Measurements from ENCODE around the gene LAMA2.

Gene LAMA2

GRCh38 chr6:128848212-128848935 is 34.6 kb upstream of the LAMA2 start:
- TF ChIP-seq SUZ12 (IDR thresholded peaks at IDR 0.05; ENCODE audit: extremely low read depth, insufficient read depth, insufficient read length) (no peak), ZNF274 (IDR thresholded peaks at IDR 0.05; ENCODE audit: low read depth, low read length) (no peak), YY1 (IDR thresholded peaks at IDR 0.05; ENCODE audit: insufficient read depth, insufficient read length) (no peak)

GRCh38 chr6:128855581-128856085 is 27.3 kb upstream of the LAMA2 start:
- no peak overlapping the region for H3K9ac ChIP-seq (ENCODE audit: insufficient read length, low read depth)
- no peaks in the 10 kb centered on the region for H3K9me3 ChIP-seq (ENCODE audit: insufficient read depth, low read length)
- no peaks in the 10 kb centered on the region for H3K36me3 ChIP-seq (ENCODE audit: insufficient read depth, insufficient read length, low read length)
- H3K4me3 ChIP-seq (ENCODE audit: insufficient read length, low read depth) = no peak overlapping the region
- DNase-seq (ENCODE audit: low read depth, low spot score) = no peak
- H3K27me3 ChIP-seq (ENCODE audit: insufficient read depth, insufficient read length) = no peaks in the 10 kb centered on the region
- no peak for TF ChIP-seq SUZ12 (IDR thresholded peaks at IDR 0.05; ENCODE audit: extremely low read depth, insufficient read depth, insufficient read length)
- no peak for TF ChIP-seq YY1 (IDR thresholded peaks at IDR 0.05; ENCODE audit: insufficient read depth, insufficient read length)
- no peak for TF ChIP-seq ZNF274 (IDR thresholded peaks at IDR 0.05; ENCODE audit: low read depth, low read length)
- H3K4me1 ChIP-seq (ENCODE audit: insufficient read depth, insufficient read length) = no peaks in the 10 kb centered on the region

More at GRCh38 chr6:128848212-128848935, 34.6 kb upstream of the LAMA2 start:
- Histone ChIP-seq H3K4me3 (ENCODE audit: insufficient read length, low read depth) (no peak overlapping the region), H3K27me3 (ENCODE audit: insufficient read depth, insufficient read length) (no peaks in the 10 kb centered on the region), H3K9ac (ENCODE audit: insufficient read length, low read depth) (no peak overlapping the region), H3K9me3 (ENCODE audit: insufficient read depth, low read length) (no peaks in the 10 kb centered on the region), H3K36me3 (ENCODE audit: insufficient read depth, insufficient read length, low read length) (no peaks in the 10 kb centered on the region), H3K4me1 (ENCODE audit: insufficient read depth, insufficient read length) (no peaks in the 10 kb centered on the region)
- DNase-seq (ENCODE audit: low read depth, low spot score) = no peak

- Histone ChIP-seq H3K4me3 (ENCODE audit: insufficient read length, low read depth) (no peak overlapping the region), H3K4me1 (ENCODE audit: insufficient read depth, insufficient read length) (no peaks in the 10 kb centered on the region), H3K36me3 (ENCODE audit: insufficient read depth, insufficient read length, low read length) (no peaks in the 10 kb centered on the region), H3K27me3 (ENCODE audit: insufficient read depth, insufficient read length) (no peaks in the 10 kb centered on the region), H3K9ac (ENCODE audit: insufficient read length, low read depth) (no peak overlapping the region), H3K9me3 (ENCODE audit: insufficient read depth, low read length) (no peaks in the 10 kb centered on the region)
- no peak for DNase-seq (ENCODE audit: low read depth, low spot score)
- TF ChIP-seq SUZ12 (IDR thresholded peaks at IDR 0.05; ENCODE audit: extremely low read depth, insufficient read depth, insufficient read length) (no peak), YY1 (IDR thresholded peaks at IDR 0.05; ENCODE audit: insufficient read depth, insufficient read length) (no peak), ZNF274 (IDR thresholded peaks at IDR 0.05; ENCODE audit: low read depth, low read length) (no peak)
Observed at GRCh38 chr6:128857806-128858205, 25.1 kb upstream of the LAMA2 start.

DNA sequence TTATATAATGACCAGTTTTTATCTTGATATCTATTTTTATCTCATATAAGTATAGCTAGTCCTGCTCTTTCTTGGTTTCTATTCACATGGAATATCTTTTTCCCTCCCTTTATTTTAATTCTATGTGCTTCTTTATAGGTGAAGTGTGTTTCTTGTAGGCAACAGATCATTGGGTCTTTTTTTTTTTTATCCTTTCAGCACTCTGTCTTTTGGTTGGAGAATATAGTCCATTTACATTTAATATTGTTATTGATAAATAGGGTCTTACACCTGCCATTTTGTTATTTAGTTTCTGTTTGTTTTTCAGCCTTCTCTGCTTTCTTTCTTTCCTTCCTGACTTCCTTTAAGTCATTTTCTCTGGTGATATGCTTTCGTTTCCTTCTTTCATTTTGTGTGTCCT is 22.2 kb upstream of the LAMA2 start:
- TF ChIP-seq SUZ12 (IDR thresholded peaks at IDR 0.05; ENCODE audit: extremely low read depth, insufficient read depth, insufficient read length) (no peak), YY1 (IDR thresholded peaks at IDR 0.05; ENCODE audit: insufficient read depth, insufficient read length) (no peak), ZNF274 (IDR thresholded peaks at IDR 0.05; ENCODE audit: low read depth, low read length) (no peak)
- Histone ChIP-seq H3K9me3 (ENCODE audit: insufficient read depth, low read length) (no peaks in the 10 kb centered on the region), H3K27me3 (ENCODE audit: insufficient read depth, insufficient read length) (no peaks in the 10 kb centered on the region), H3K9ac (ENCODE audit: insufficient read length, low read depth) (no peak overlapping the region), H3K4me1 (ENCODE audit: insufficient read depth, insufficient read length) (no peaks in the 10 kb centered on the region), H3K36me3 (ENCODE audit: insufficient read depth, insufficient read length, low read length) (no peaks in the 10 kb centered on the region), H3K4me3 (ENCODE audit: insufficient read length, low read depth) (no peak overlapping the region)
- DNase-seq (ENCODE audit: low read depth, low spot score) = no peak

DNA sequence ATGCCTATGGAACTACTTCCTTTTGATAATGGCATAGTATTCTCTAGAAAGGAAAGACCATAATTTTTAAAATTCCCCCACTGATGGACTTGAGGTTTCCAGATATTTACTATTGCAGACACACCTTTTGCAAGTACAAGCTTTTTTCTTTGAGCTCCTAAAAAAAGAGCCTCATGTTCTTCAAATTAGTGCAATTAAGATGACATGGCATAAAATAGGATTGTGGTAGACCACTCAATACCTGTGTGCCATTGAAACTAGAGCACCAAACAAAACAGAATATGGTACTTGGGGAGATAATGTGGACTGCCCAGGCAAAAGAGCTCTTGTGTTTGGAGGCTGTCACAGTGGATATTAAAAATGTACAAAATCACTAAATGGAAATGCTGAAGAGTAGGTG is 19.0 kb upstream of the LAMA2 start:
- DNase-seq (ENCODE audit: low read depth, low spot score) = no peak
- H3K9me3 ChIP-seq (ENCODE audit: insufficient read depth, low read length) = no peaks in the 10 kb centered on the region
- H3K36me3 ChIP-seq (ENCODE audit: insufficient read depth, insufficient read length, low read length) = no peaks in the 10 kb centered on the region
- H3K4me3 ChIP-seq (ENCODE audit: insufficient read length, low read depth) = no peak overlapping the region
- H3K9ac ChIP-seq (ENCODE audit: insufficient read length, low read depth) = no peak overlapping the region
- no peaks in the 10 kb centered on the region for H3K27me3 ChIP-seq (ENCODE audit: insufficient read depth, insufficient read length)
- TF ChIP-seq ZNF274 (IDR thresholded peaks at IDR 0.05; ENCODE audit: low read depth, low read length) (no peak), YY1 (IDR thresholded peaks at IDR 0.05; ENCODE audit: insufficient read depth, insufficient read length) (no peak), SUZ12 (IDR thresholded peaks at IDR 0.05; ENCODE audit: extremely low read depth, insufficient read depth, insufficient read length) (no peak)
- no peaks in the 10 kb centered on the region for H3K4me1 ChIP-seq (ENCODE audit: insufficient read depth, insufficient read length)

DNA sequence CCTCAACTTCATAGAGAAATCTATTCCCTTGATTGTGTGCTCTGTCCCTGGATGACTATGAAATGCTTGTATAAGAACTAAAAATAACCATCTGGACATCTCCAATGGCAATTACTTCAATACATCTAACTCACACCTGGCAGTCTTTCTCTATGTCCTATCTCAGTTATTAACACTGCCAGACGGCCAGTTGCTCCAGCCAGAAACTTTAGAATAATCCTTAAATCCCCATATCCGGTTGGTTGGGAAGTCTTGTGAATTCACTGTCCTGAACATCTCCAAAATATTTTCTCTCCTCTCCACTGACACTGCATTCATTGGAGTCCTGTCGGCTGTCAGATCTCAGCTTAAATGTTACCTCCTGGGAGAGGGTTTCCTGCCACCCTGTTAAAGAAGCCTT is 12.2 kb upstream of the LAMA2 start:
- no peak overlapping the region for H3K4me3 ChIP-seq (ENCODE audit: insufficient read length, low read depth)
- no peak overlapping the region for H3K9ac ChIP-seq (ENCODE audit: insufficient read length, low read depth)
- H3K4me1 ChIP-seq (ENCODE audit: insufficient read depth, insufficient read length) = no peaks in the 10 kb centered on the region
- H3K9me3 ChIP-seq (ENCODE audit: insufficient read depth, low read length) = no peaks in the 10 kb centered on the region
- no peaks in the 10 kb centered on the region for H3K36me3 ChIP-seq (ENCODE audit: insufficient read depth, insufficient read length, low read length)
- H3K27me3 ChIP-seq (ENCODE audit: insufficient read depth, insufficient read length) = no peaks in the 10 kb centered on the region
- DNase-seq (ENCODE audit: low read depth, low spot score) = no peak
- TF ChIP-seq SUZ12 (IDR thresholded peaks at IDR 0.05; ENCODE audit: extremely low read depth, insufficient read depth, insufficient read length) (no peak), ZNF274 (IDR thresholded peaks at IDR 0.05; ENCODE audit: low read depth, low read length) (no peak), YY1 (IDR thresholded peaks at IDR 0.05; ENCODE audit: insufficient read depth, insufficient read length) (no peak)

DNA sequence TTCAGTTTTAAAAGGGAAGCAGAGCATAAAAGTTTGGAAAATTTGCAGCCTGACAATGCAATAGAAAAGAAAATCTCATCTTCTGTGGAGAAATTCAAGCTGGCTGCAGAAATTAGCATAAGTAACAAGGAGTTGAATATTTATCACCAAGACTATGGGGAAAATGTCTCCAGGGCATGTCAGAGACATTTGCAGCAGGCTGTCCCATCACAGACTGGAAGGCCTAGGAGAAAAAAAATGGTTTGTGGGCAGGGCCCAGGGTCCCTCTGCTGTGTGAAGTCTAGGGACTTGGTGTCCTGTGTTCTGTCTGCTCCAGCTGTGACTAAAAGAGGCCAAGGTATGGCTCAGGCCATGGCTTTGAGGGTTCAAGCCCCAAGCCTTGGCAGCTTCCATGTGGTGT is 8.1 kb upstream of the LAMA2 start:
- Histone ChIP-seq H3K9ac (ENCODE audit: insufficient read length, low read depth) (no peak overlapping the region), H3K4me1 (ENCODE audit: insufficient read depth, insufficient read length) (no peaks in the 10 kb centered on the region), H3K27me3 (ENCODE audit: insufficient read depth, insufficient read length) (no peaks in the 10 kb centered on the region), H3K4me3 (ENCODE audit: insufficient read length, low read depth) (no peak overlapping the region), H3K9me3 (ENCODE audit: insufficient read depth, low read length) (no peaks in the 10 kb centered on the region), H3K36me3 (ENCODE audit: insufficient read depth, insufficient read length, low read length) (no peaks in the 10 kb centered on the region)
- no peak for TF ChIP-seq ZNF274 (IDR thresholded peaks at IDR 0.05; ENCODE audit: low read depth, low read length)
- TF ChIP-seq YY1 (IDR thresholded peaks at IDR 0.05; ENCODE audit: insufficient read depth, insufficient read length) = no peak
- no peak for DNase-seq (ENCODE audit: low read depth, low spot score)

All from NT2/D1 (cell line).